ENCODE measurements around the gene PRKAG3.

- TF ChIP-seq CTCF (IDR thresholded peaks at IDR 0.05; ENCODE audit: poor library complexity) (no peak), EZH2 (IDR thresholded peaks at IDR 0.05; ENCODE audit: borderline replicate concordance) (no peak), EZH2phosphoT487 (IDR thresholded peaks at IDR 0.05; ENCODE audit: low read depth, severe bottlenecking, unreplicated experiment) (no peak)
Measured at GRCh38 chr2:218780851-218781690, 50.5 kb downstream of the PRKAG3 start.
